ENCODE results near the gene NOX5.
"Not testable (repeated sequence)": the region's sequence is repeated elsewhere in the genome, so short reads cannot be mapped to it uniquely, and the experiment has no call there.

The NOX5 gene, protein sequence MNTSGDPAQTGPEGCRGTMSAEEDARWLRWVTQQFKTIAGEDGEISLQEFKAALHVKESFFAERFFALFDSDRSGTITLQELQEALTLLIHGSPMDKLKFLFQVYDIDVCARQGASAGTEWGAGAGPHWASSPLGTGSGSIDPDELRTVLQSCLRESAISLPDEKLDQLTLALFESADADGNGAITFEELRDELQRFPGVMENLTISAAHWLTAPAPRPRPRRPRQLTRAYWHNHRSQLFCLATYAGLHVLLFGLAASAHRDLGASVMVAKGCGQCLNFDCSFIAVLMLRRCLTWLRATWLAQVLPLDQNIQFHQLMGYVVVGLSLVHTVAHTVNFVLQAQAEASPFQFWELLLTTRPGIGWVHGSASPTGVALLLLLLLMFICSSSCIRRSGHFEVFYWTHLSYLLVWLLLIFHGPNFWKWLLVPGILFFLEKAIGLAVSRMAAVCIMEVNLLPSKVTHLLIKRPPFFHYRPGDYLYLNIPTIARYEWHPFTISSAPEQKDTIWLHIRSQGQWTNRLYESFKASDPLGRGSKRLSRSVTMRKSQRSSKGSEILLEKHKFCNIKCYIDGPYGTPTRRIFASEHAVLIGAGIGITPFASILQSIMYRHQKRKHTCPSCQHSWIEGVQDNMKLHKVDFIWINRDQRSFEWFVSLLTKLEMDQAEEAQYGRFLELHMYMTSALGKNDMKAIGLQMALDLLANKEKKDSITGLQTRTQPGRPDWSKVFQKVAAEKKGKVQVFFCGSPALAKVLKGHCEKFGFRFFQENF

DNA sequence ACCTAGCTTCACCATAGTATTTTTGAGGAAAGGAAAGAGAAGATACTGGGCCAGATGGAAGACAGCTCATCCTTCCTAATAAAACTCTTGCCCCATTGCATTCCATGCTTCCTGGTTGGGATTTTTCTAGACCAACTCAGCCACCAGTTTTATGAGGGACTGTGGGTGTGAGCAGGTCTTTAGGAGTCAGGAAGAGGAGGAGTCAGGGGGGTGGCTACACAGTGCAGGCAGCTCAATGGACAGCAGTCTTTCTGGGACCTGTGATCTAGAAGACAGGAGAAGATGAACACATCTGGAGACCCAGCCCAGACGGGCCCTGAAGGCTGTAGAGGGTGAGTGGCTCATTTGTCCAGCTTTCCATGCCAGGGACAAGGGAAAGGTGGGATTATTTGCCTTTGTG is at the start of gene NOX5:
Gene NOX5, plus strand, starts transcription at position 242 of the 400 bp plus-strand sequence. Its CDS starts 41 bp downstream, at position 283.
- no peak for DNase-seq (ENCODE audit: extremely low read depth, low read depth)
- TF ChIP-seq, protein P1, sequence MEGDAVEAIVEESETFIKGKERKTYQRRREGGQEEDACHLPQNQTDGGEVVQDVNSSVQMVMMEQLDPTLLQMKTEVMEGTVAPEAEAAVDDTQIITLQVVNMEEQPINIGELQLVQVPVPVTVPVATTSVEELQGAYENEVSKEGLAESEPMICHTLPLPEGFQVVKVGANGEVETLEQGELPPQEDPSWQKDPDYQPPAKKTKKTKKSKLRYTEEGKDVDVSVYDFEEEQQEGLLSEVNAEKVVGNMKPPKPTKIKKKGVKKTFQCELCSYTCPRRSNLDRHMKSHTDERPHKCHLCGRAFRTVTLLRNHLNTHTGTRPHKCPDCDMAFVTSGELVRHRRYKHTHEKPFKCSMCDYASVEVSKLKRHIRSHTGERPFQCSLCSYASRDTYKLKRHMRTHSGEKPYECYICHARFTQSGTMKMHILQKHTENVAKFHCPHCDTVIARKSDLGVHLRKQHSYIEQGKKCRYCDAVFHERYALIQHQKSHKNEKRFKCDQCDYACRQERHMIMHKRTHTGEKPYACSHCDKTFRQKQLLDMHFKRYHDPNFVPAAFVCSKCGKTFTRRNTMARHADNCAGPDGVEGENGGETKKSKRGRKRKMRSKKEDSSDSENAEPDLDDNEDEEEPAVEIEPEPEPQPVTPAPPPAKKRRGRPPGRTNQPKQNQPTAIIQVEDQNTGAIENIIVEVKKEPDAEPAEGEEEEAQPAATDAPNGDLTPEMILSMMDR (IDR thresholded peaks at IDR 0.05; ENCODE audit: low read depth, low read length): no peak

DNA sequence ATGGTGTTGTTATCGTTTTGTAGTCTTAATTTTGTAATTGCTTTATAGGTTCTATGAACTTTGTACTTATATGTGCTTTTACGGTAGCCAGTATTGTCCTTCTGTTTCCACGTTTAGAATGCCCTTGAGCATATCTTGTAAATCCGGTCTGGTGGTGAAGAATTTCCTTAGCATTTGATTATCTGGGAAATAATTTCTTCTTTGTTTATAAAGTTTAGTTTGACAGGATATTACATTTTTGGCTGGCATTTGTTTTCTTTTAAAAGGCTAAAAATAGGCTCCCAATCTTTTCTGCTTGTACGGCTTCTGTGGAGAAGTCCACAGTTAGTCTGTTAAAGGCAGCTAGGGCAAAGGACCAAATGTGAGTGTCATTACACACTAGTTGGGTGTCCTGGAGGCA is 47.5 kb upstream of the NOX5 start:
- no peak for DNase-seq (ENCODE audit: extremely low read depth, low read depth)
- TF ChIP-seq, protein P1 (IDR thresholded peaks at IDR 0.05; ENCODE audit: low read depth, low read length): no peak

DNA sequence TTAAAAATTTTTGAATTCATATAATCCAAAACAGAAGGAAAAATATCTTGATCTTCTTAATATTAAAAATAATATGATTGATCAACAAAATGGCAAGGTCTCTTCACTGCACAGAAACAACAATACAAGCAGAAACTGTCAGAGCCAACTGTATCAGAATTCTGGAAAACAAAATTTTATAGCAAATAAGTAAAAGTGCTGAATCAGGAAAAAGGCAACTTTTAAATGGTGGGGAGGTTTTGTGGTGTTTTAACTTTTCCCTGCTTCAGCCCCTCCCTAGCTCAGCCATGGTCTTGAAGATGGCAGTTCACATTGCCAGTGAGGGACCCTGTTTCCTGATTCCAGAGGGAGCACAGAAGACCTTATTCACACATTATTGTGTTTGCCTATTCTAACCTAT is 46.5 kb upstream of the NOX5 start:
- TF ChIP-seq, protein P1 (IDR thresholded peaks at IDR 0.05; ENCODE audit: low read depth, low read length): no peak
- no peak for DNase-seq (ENCODE audit: extremely low read depth, low read depth)

DNA sequence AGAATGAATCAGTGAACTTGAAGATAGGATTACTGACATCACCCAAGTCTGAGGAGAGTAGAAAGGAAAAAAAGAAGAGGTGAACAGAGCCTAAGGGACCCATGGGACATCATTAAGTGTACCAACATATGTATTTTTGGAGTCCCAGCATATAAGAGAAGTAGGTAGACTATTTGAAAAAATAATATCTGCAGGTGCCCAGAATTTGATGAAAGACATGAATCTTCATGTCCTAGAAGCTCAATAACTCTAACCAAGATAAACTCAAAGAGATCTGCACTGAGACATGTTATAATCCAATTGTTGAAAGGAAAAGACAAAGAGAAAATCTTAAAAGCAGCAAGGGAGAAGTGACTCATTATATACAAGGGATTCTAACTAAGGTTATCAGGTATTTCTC is 45.2 kb upstream of the NOX5 start:
- TF ChIP-seq, protein P1 (IDR thresholded peaks at IDR 0.05; ENCODE audit: low read depth, low read length): no peak
- DNase-seq (ENCODE audit: extremely low read depth, low read depth): no peak

DNA sequence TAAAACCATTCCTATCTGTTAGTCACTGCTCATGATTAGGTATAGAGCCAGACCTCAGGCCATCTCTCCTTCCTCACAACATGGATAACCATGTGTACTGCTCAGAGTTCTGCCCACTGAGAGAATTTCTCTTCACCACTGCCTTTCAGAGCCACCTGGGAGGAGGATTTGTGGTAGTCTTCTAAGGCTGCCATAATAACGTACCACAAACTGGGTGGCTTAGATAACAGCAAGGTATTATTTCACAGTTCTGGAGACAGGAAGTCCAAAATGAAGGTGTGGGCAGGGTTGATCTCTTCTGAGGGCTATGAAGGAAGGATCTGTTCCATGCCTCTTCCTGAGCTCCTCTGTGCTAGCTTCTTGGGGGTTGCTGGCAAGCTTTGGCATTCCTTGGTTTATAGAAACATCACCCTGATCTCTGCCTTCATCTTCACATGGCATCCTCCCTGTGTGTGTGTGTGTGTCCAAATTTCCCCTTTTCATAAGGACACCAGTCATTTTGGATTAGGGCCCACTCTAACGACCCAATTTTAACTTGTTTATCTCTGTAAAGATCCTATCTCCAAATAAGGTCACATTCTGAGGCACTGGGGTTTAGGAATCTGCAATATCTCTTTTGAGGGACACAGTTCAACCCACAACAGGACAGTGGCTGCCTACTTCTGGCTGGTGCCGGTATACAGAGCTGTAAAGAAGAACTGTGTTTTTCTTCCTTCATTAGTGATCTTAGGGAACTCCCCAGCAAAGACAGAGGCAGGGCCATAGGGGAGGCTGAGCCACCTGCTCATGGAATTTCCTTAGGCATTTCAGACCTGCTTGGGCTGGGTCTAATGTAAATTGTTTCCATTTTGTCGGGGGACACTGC is 42.1 kb upstream of the NOX5 start:
- no peak for DNase-seq (ENCODE audit: extremely low read depth, low read depth)
- TF ChIP-seq, protein P1 (IDR thresholded peaks at IDR 0.05; ENCODE audit: low read depth, low read length): no peak

DNA sequence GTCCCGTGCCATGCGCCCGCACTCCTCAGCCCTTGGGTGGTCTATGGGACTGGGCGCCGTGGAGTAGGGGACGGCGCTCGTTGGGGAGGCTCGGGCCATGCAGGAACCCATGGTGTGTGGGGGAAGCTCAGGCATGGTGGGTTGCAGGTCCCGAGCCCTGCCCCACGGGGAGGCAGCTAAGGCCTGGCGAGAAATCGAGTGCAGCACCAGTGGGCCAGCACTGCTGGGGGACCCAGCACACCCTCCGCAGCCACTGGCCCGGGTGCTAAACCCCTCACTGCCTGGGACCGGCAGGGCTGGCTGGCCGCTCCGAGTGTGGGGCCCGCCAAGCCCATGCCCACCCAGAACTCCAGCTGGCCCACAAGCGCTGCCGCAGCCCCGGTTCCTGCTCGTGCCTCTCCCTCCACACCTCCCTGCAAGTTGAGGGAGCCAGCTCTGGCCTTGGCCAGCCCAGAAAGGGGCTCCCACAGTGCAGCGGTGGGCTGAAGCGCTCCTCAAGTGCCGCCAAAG is 38.8 kb upstream of the NOX5 start:
- DNase-seq (ENCODE audit: extremely low read depth, low read depth): not testable (repeated sequence)

DNA sequence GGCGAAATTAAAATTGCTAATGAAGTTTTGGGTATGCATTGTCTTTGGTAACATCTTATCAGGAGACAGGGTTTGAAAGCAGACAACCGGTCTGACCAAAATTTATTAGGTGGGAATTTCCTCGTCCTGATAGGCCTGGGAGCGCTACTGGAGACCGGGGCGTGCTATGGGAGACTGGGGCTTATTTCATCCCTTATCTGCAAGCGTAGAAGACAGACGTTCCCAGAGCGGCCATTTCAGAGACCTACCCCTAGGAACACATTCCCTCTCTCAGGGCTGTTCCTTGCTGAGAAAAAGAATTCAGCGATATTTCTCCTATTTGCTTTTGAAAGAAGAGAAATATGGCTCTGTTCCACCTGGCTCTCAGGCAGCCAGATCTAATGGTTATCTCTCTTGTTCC is 37.1 kb upstream of the NOX5 start:
- not testable (repeated sequence) for DNase-seq (ENCODE audit: extremely low read depth, low read depth)

Measured in AG09319 (cell line).